SK-N-SH (cell line): Measurements from ENCODE around the gene COMMD10. TPM values are rescaled to one million over a fixed set of nuclear protein-coding genes. Genes with fewer than 3 reads are reported as not detected.

Experiments used
- CTCF ChIA-PET: fragments of 300-600, 350-600 bp; formaldehyde crosslinking; extraction: SDS; loops from one replicate; lab custom pipeline; 2021; lab: Yijun Ruan, JAX
- POLR2A ChIA-PET: fragments of 350-600 bp; sonication (Branson Sonifier 250); formaldehyde crosslinking; extraction: SDS; loops from one replicate; lab custom pipeline; 2020; ENCODE audit warnings: antibody characterized with exemption, inconsistent platforms; lab: Yijun Ruan, JAX
- DNase-seq: peaks from one replicate; pipeline ENCODE4 v3.0.0; 2012
- H2AFZ ChIP-seq: fragments of 200-600 bp; sonication (generic); 2 replicates; pipeline ENCODE4 v1.8.1; 2016; ENCODE audit warnings: antibody characterized with exemption, mild to moderate bottlenecking, low read depth
- H3F3A ChIP-seq: fragments of 200-600 bp; sonication (generic); replicated peaks from 2 replicates; pipeline ENCODE3; 2016; ENCODE audit warnings: antibody characterized with exemption, mild to moderate bottlenecking; ENCODE audit not compliant: insufficient read depth
- H3K27ac ChIP-seq, 2 experiments: fragments of 200-500 bp in 1 of 2; fragments of 200-600 bp in 1 of 2; sonication (Bioruptor generic) in 1 of 2; sonication (generic), shearing (Covaris generic) in 1 of 2; 2 replicates each; pipeline versions ENCODE4 v1.5.1 to v1.6.1; 2014 to 2016; ENCODE audit warnings: low read depth in 2 of 2, inconsistent platforms in 1 of 2, low read length in 1 of 2, mild to moderate bottlenecking in 1 of 2, mixed read lengths in 1 of 2
- H3K27me3 ChIP-seq: fragments of 200-600 bp; sonication (generic), shearing (Covaris generic); 2 replicates; pipeline ENCODE4 v1.6.1; 2016; ENCODE audit warnings: mixed run types; ENCODE audit not compliant: insufficient read depth
- H3K36me3 ChIP-seq, 2 experiments: fragments of 200-500 bp in 1 of 2; fragments of 200-600 bp in 1 of 2; sonication (Bioruptor generic) in 1 of 2; sonication (generic) in 1 of 2; replicated peaks in 1 of 2; 2 replicates each; pipeline versions ENCODE3 to v1.5.1; 2014 to 2016; ENCODE audit warnings: low read length in 1 of 2, mild to moderate bottlenecking in 1 of 2; ENCODE audit not compliant: insufficient read depth in 2 of 2, control insufficient read depth in 1 of 2
- H3K4me1 ChIP-seq, 2 experiments: fragments of 200-500 bp in 1 of 2; fragments of 200-600 bp in 1 of 2; sonication (Bioruptor generic) in 1 of 2; sonication (generic), shearing (Covaris generic) in 1 of 2; 2 replicates each; pipeline versions ENCODE4 v1.5.1 to v1.6.1; 2014 to 2016; ENCODE audit warnings: low read depth in 1 of 2, low read length in 1 of 2, mixed run types in 1 of 2; ENCODE audit not compliant: insufficient read depth in 2 of 2, control insufficient read depth in 1 of 2
- H3K4me2 ChIP-seq: fragments of 200-600 bp; sonication (generic), shearing (Covaris generic); 2 replicates; pipeline ENCODE4 v1.6.1; 2017; ENCODE audit warnings: mixed run types
- H3K4me3 ChIP-seq, 2 experiments: fragments of 200-500 bp in 1 of 2; fragments of 200-600 bp in 1 of 2; sonication (Bioruptor generic) in 1 of 2; sonication (generic), shearing (Covaris generic) in 1 of 2; 2 replicates each; pipeline versions ENCODE4 v1.5.1 to v1.8.1; 2014 to 2016; ENCODE audit warnings: low read depth in 2 of 2, inconsistent platforms in 1 of 2, low read length in 1 of 2, mild to moderate bottlenecking in 1 of 2, mixed read lengths in 1 of 2, moderate library complexity in 1 of 2
- H3K79me2 ChIP-seq: fragments of 200-600 bp; sonication (generic); 2 replicates; pipeline ENCODE4 v1.8.1; 2017; ENCODE audit warnings: mild to moderate bottlenecking; ENCODE audit not compliant: insufficient read depth
- H3K9ac ChIP-seq: fragments of 200-600 bp; sonication (generic); 2 replicates; pipeline ENCODE4 v1.6.1; 2017; ENCODE audit warnings: mixed run types
- H3K9me2 ChIP-seq: fragments of 200-600 bp; sonication (generic); 2 replicates; pipeline ENCODE4 v1.6.1; 2017; ENCODE audit warnings: mixed run types
- H3K9me3 ChIP-seq: fragments of 200-600 bp; sonication (generic); 2 replicates; pipeline ENCODE4 v1.6.1; 2017; ENCODE audit warnings: mixed run types, mild to moderate bottlenecking, moderate library complexity
- H4K20me1 ChIP-seq: fragments of 200-600 bp; sonication (generic); 2 replicates; pipeline ENCODE4 v1.6.1; 2017; ENCODE audit warnings: mild to moderate bottlenecking, mixed run types; ENCODE audit not compliant: insufficient read depth
- EZH2phosphoT487 ChIP-seq: fragments of 200-600 bp; sonication (generic); IDR thresholded peaks from 2 replicates; pipeline ENCODE4 v1.6.1; 2017; ENCODE audit warnings: low read depth, mixed run types, mild to moderate bottlenecking, antibody characterized with exemption, moderate library complexity, borderline replicate concordance
- FOSL2 ChIP-seq: IDR thresholded peaks from 2 replicates; pipeline ENCODE4 v1.4.0; 2012; ENCODE audit warnings: low read depth, mild to moderate bottlenecking, moderate library complexity, borderline replicate concordance
- FOXJ3 ChIP-seq: sonication (generic); formaldehyde crosslinking; IDR thresholded peaks from 2 replicates; pipeline ENCODE4 v1.5.1; 2020; ENCODE audit warnings: mild to moderate bottlenecking, missing genetic modification reagents
- GABPA ChIP-seq: IDR thresholded peaks from 2 replicates; pipeline ENCODE4 v1.4.0; 2012; ENCODE audit warnings: low read depth, mild to moderate bottlenecking
- MXI1 ChIP-seq: IDR thresholded peaks from 2 replicates; pipeline ENCODE4 v1.6.1; 2012; ENCODE audit warnings: mild to moderate bottlenecking, low read depth, low read length, improper control_type of control experiment
- POLR2AphosphoS5 ChIP-seq: IDR thresholded peaks from 2 replicates; pipeline ENCODE4 v1.6.1; 2012; ENCODE audit warnings: low read depth, low read length
- RCOR1 ChIP-seq: fragments of 150-350 bp; IDR thresholded peaks from 2 replicates; pipeline ENCODE4 v1.6.1; 2017; ENCODE audit warnings: antibody characterized with exemption, low read length
- RFX5 ChIP-seq: IDR thresholded peaks from 2 replicates; pipeline ENCODE4 v1.6.1; 2012; ENCODE audit warnings: mild to moderate bottlenecking, improper control_type of control experiment, low read length
- RXRA ChIP-seq: IDR thresholded peaks from 2 replicates; pipeline ENCODE4 v1.4.0; 2012; ENCODE audit warnings: low read depth, mild to moderate bottlenecking, borderline replicate concordance
- SMC3 ChIP-seq: IDR thresholded peaks from 2 replicates; pipeline ENCODE4 v1.6.1; 2012; ENCODE audit warnings: low read depth, low read length, improper control_type of control experiment
- TCF12 ChIP-seq: IDR thresholded peaks from 2 replicates; pipeline ENCODE4 v1.4.0; 2012
- WGBS: methylation state at CpG from one replicate; pipeline ENCODE4 v1.1.6; 2017; ENCODE audit warnings: low lambda C conversion rate; 5-methylcytosine and 5-hydroxymethylcytosine counted together
- polyA plus RNA-seq, 3 experiments: library from polyadenylated mRNA; depleted of rRNA; stranded (reverse); fragments of >200 nt; gene quantifications; 2 replicates each; pipeline ENCODE4 v1.2.3, GENCODE V29; 2012
- TF ChIP-seq, protein P1 (sequence below): IDR thresholded peaks from 2 replicates; pipeline ENCODE4 v1.6.1; 2012; ENCODE audit warnings: mild to moderate bottlenecking, low read depth, low read length, moderate library complexity
- TF ChIP-seq, protein P2 (sequence below): fragments of 150-350 bp; IDR thresholded peaks from 2 replicates; pipeline ENCODE4 v1.6.1; 2016; ENCODE audit warnings: mild to moderate bottlenecking, low read depth, low read length
- TF ChIP-seq, protein P3 (sequence below): IDR thresholded peaks from 2 replicates; pipeline ENCODE4 v1.4.0; 2012; ENCODE audit warnings: low read depth, borderline replicate concordance

The COMMD10 gene
- polyA plus RNA-seq, 1 of the 3 experiments (the other 2 are of a cell fraction): 9.4 TPM

DNA sequence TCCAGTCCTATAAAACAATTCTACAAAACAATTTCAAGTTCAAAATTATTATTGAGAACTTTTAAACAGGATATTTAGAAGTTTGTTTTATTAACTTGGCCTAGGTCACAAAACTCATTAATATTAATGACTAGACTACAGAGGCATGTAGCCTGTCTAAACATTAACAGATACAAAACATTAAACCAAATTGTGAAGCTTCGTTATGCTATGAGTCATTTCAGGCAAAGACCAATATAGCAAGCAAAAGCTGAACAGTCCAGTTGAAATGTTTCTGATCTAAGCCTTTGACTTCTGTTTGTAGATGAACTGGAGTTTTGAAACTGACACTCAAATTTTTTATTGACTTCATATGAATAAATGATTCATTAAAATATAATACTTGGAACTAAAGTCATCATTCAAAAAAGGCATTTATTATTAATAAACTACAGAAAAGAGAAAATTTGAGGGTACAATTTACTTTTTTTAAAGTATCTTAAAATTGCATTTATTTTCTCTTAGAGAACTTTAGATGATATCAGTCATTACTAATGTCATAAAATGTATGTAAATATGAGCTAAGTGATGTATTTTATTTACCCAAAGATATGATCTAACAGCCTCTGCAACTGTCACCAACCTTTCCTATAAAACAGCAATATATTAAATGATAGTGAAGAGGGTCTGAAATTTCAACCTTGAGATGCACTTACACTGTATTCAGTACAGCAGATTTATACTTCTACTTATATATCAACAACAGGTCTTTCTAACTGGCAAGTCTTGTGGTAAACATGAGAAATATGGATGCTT lies 188.8 kb downstream of the COMMD10 start:
- Histone ChIP-seq H4K20me1 (no peaks in the 10 kb centered on the region), H3K4me3 (no peak overlapping the region), H3K9ac (no peak overlapping the region), H3K4me1 (no peaks in the 10 kb centered on the region; a peak in 1 of 4 replicates), H3K4me2 (no peak overlapping the region), H3K9me3 (peaks cover 13% of the 10 kb centered on the region; the same call in 1 of the 2 replicates), H3K36me3 (peaks cover 0 to 9% of the 10 kb centered on the region in 2 experiments), H3K27ac (no peak overlapping the region), H3F3A (no peaks in the 10 kb centered on the region), H3K9me2 (no peaks in the 10 kb centered on the region), H3K27me3 (no peaks in the 10 kb centered on the region), H3K79me2 (no peaks in the 10 kb centered on the region), H2AFZ (no peak overlapping the region)
- POLR2A ChIA-PET: no interaction called here
- no peak for TF ChIP-seq MXI1
- TF ChIP-seq, protein P1, sequence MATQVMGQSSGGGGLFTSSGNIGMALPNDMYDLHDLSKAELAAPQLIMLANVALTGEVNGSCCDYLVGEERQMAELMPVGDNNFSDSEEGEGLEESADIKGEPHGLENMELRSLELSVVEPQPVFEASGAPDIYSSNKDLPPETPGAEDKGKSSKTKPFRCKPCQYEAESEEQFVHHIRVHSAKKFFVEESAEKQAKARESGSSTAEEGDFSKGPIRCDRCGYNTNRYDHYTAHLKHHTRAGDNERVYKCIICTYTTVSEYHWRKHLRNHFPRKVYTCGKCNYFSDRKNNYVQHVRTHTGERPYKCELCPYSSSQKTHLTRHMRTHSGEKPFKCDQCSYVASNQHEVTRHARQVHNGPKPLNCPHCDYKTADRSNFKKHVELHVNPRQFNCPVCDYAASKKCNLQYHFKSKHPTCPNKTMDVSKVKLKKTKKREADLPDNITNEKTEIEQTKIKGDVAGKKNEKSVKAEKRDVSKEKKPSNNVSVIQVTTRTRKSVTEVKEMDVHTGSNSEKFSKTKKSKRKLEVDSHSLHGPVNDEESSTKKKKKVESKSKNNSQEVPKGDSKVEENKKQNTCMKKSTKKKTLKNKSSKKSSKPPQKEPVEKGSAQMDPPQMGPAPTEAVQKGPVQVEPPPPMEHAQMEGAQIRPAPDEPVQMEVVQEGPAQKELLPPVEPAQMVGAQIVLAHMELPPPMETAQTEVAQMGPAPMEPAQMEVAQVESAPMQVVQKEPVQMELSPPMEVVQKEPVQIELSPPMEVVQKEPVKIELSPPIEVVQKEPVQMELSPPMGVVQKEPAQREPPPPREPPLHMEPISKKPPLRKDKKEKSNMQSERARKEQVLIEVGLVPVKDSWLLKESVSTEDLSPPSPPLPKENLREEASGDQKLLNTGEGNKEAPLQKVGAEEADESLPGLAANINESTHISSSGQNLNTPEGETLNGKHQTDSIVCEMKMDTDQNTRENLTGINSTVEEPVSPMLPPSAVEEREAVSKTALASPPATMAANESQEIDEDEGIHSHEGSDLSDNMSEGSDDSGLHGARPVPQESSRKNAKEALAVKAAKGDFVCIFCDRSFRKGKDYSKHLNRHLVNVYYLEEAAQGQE: no peak
- no peak for TF ChIP-seq RXRA
- TF ChIP-seq SMC3: no peak
- TF ChIP-seq RCOR1: no peak
- no peak for TF ChIP-seq EZH2phosphoT487
- no peak for TF ChIP-seq POLR2AphosphoS5
- WGBS: 56% methylated on average over 1 of the region's 1 CpG
- CTCF ChIA-PET: interaction anchor here (1.2 to 1.5 kb wide), 2 partner anchors 9 to 111 kb away, joined by 3 read pairs; no protein-coding TSS in a partner anchor
- no peak for DNase-seq

DNA sequence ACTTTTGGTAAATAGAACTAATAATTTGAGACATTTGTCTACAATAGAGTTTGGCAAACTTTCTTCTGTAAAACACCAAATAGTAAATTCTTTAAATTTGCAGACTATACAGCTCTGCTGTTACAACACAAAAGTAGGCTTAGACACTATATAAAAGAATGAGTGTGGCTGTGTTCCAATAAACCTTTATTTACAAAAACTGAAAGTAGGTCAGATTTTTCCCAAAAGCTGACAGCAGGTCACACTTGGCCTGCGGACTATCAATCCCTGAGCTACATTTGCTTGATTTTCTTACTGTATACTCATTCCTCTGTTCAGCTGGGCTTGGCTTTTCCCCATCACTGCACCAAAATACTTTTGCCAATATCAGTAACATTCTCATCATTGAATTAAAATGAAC lies 189.4 kb downstream of the COMMD10 start:
- no peaks in the 10 kb centered on the region for H3F3A ChIP-seq
- no peak overlapping the region for H3K4me3 ChIP-seq
- no peaks in the 10 kb centered on the region for H3K9me2 ChIP-seq
- H4K20me1 ChIP-seq: no peaks in the 10 kb centered on the region
- H3K36me3 ChIP-seq: peaks cover 0 to 9% of the 10 kb centered on the region in 2 experiments
- no peak for DNase-seq
- H3K9me3 ChIP-seq: peaks cover 13% of the 10 kb centered on the region; the same call in 1 of the 2 replicates
- H3K9ac ChIP-seq: no peak overlapping the region
- no peaks in the 10 kb centered on the region; a peak in 1 of 4 replicates for H3K4me1 ChIP-seq
- H3K79me2 ChIP-seq: no peaks in the 10 kb centered on the region
- no peak overlapping the region for H3K4me2 ChIP-seq
- CTCF ChIA-PET: interaction anchor here (1.2 kb wide), 1 partner anchor 9 kb away, joined by 3 read pairs; no protein-coding TSS in a partner anchor
- TF ChIP-seq RFX5 (no peak), FOSL2 (no peak), FOXJ3 (CRISPR knock-in tag) (no peak), TCF12 (no peak), GABPA (no peak)
- TF ChIP-seq, protein P2, sequence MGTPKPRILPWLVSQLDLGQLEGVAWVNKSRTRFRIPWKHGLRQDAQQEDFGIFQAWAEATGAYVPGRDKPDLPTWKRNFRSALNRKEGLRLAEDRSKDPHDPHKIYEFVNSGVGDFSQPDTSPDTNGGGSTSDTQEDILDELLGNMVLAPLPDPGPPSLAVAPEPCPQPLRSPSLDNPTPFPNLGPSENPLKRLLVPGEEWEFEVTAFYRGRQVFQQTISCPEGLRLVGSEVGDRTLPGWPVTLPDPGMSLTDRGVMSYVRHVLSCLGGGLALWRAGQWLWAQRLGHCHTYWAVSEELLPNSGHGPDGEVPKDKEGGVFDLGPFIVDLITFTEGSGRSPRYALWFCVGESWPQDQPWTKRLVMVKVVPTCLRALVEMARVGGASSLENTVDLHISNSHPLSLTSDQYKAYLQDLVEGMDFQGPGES: no peak
- TF ChIP-seq, protein P3, sequence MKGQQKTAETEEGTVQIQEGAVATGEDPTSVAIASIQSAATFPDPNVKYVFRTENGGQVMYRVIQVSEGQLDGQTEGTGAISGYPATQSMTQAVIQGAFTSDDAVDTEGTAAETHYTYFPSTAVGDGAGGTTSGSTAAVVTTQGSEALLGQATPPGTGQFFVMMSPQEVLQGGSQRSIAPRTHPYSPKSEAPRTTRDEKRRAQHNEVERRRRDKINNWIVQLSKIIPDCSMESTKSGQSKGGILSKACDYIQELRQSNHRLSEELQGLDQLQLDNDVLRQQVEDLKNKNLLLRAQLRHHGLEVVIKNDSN: no peak
- POLR2A ChIA-PET: no interaction called here
- H3K27me3 ChIP-seq: no peaks in the 10 kb centered on the region
- H2AFZ ChIP-seq: no peak overlapping the region
- 100% methylated on average over 1 of the region's 1 CpG for WGBS
- no peak overlapping the region for H3K27ac ChIP-seq
